Sigmoid colon (tissue), 4 donors: ENCODE measurements around the gene AHR.

Experiments
- POLR2A ChIP-seq, 2 donors: fragments of 450-650 bp; IDR thresholded peaks; one replicate each; pipeline ENCODE4 v1.6.1; 2016; ENCODE audit warnings: antibody characterized with exemption in 2 of 2, mild to moderate bottlenecking in 2 of 2, moderate library complexity in 2 of 2
- POLR2AphosphoS5 ChIP-seq, 4 donors: sonication (generic); formaldehyde crosslinking; IDR thresholded peaks; one replicate each; pipeline ENCODE4 v1.6.1; 2017; ENCODE audit warnings: antibody characterized with exemption in 4 of 4
- TF ChIP-seq, protein P1 (sequence below), 4 experiments: fragments of 450-650 bp in 3 of 4; fragments of 200-600 bp in 1 of 4; IDR thresholded peaks; one replicate each; pipeline ENCODE4 v1.5.1; 2016 to 2019; ENCODE audit warnings: antibody characterized with exemption in 4 of 4, mild to moderate bottlenecking in 3 of 4, moderate library complexity in 2 of 4

- TF ChIP-seq, protein P1, sequence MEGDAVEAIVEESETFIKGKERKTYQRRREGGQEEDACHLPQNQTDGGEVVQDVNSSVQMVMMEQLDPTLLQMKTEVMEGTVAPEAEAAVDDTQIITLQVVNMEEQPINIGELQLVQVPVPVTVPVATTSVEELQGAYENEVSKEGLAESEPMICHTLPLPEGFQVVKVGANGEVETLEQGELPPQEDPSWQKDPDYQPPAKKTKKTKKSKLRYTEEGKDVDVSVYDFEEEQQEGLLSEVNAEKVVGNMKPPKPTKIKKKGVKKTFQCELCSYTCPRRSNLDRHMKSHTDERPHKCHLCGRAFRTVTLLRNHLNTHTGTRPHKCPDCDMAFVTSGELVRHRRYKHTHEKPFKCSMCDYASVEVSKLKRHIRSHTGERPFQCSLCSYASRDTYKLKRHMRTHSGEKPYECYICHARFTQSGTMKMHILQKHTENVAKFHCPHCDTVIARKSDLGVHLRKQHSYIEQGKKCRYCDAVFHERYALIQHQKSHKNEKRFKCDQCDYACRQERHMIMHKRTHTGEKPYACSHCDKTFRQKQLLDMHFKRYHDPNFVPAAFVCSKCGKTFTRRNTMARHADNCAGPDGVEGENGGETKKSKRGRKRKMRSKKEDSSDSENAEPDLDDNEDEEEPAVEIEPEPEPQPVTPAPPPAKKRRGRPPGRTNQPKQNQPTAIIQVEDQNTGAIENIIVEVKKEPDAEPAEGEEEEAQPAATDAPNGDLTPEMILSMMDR (IDR thresholded peaks at IDR 0.05): no peak
- TF ChIP-seq POLR2AphosphoS5 (IDR thresholded peaks at IDR 0.05) (no peak), POLR2A (IDR thresholded peaks at IDR 0.05) (no peak)
Observed at GRCh38 chr7:17380736-17381662, 82.5 kb downstream of the AHR start.
